GM18858 (cell line): ENCODE measurements around the gene NFATC1.
A peak's percentile ranks its signal among the peaks of the same experiment; 100 is the strongest.

ENCODE experiments used
- ATAC-seq: cut with Tn5 transposase; IDR thresholded peaks from one replicate; pipeline ENCODE4 v1.9.1; 2021; ENCODE audit not compliant: unreplicated experiment

Gene NFATC1

DNA sequence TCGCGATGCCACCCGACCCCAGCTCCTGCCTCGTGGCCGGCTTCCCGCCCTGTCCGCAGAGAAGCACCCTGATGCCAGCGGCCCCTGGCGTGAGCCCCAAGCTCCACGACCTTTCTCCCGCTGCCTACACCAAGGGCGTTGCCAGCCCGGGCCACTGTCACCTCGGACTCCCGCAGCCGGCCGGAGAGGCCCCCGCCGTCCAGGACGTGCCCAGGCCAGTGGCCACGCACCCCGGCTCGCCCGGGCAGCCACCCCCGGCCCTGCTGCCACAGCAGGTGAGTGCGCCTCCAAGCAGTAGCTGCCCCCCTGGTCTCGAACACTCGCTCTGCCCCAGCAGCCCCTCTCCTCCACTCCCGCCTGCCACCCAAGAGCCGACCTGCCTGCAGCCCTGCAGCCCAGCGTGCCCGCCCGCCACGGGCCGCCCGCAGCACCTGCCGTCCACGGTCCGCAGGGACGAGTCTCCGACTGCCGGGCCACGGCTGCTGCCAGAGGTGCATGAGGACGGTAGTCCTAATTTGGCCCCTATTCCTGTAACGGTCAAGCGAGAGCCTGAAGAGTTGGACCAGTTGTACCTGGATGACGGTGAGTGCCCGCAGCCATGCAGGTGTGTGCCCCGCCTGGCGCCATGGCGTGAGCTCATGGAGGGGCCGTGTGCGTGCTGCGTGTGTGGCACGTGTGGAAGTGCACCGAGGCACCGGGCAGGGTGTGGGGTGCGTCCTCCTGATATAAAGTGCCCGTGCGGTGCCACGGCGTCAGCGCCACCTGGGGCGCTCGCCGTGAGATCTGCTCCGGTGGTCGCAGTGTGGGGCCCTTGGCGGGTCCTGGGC, 90.8 kb downstream of the NFATC1 start:
- no peak for ATAC-seq

- no peak for ATAC-seq
These were observed 91.6 kb downstream of the NFATC1 start for GRCh38 chr18:79487183-79487800.

- ATAC-seq: no peak
These were observed 92.1 kb downstream of the NFATC1 start for GRCh38 chr18:79487801-79488201.

DNA sequence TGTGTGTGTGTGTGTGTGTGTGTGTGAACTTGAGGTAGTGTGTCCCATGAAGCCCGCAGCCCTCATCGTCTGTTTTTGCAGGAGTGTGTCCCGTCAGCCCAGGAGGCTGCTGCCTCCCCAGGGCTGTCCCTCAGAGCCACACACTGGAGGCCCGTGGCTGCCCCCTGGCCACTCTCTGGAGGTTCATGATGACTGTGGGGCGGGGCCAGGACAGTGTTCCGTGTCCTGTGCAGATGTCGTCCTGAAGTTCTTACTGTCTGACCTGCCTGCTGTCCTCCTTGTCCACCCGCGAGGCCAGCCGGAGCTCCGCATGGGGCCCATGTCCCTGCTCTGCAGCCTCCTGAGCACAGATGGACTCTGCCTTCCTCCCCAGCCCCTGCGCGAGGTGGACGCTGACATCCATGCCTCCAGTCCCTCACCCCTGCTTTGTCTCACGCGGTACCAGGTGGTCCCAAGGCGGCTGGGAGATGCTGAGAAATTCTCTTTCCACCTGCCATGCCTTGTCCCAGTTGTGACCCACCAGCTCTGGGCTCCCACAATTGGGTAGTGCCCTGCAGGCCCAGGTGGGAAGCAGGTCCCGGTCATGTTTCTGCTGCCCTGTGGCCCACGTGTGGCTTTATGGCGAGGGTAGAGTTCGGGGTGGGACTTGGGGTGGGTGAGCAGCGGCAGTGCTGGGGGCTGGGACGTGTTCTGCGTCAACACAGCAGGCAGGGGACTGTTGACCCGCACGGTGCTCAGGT, 92.8 kb downstream of the NFATC1 start:
- no peak for ATAC-seq

DNA sequence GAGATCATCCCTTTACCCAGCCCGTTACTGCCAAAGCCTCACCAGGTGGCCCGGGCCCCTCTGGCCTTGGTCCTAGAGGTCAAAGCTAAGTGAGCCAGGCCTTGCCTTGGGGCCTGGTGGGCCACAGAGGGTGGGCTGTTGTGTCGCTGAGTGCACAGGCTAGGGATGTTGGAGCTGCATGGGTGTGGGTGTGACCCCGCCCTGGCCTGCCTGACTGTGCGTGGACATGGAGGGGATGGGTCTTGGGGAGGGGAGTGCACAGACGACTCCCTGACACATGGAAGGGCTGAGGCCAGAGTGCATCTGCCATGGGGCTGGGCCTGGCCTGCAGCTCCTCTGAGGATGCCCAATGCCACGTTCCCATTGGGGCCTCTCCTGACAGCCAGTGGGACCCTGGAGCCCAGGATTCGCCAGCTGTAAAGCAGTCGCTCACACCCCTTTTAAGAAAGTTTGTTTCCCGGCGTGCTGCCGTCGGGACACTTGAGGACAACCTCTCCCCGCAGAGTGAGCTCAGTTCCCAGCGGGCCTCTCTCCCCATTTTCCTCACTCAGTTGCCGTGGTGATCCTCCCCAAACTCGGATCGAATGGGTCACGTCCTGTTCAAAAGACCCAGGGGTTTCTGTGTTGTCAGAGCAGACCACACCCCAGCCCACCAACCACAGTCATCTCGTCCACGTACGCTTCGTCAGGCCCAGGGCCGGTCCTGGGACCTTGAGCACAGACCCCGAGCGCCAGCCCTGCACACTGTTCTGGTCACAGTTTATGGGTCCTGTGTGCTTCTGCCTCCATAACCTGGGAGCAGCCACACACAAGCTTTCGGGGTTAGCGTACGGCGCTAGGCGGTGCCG, 93.5 kb downstream of the NFATC1 start:
- ATAC-seq: no peak

- no peak for ATAC-seq
These were observed 94.3 kb downstream of the NFATC1 start for GRCh38 chr18:79489899-79490625.

- no peak for ATAC-seq
These were observed 94.9 kb downstream of the NFATC1 start for GRCh38 chr18:79490626-79491041.

GRCh38 chr18:79491081-79491551, 95.4 kb downstream of the NFATC1 start:
- no peak for ATAC-seq

DNA sequence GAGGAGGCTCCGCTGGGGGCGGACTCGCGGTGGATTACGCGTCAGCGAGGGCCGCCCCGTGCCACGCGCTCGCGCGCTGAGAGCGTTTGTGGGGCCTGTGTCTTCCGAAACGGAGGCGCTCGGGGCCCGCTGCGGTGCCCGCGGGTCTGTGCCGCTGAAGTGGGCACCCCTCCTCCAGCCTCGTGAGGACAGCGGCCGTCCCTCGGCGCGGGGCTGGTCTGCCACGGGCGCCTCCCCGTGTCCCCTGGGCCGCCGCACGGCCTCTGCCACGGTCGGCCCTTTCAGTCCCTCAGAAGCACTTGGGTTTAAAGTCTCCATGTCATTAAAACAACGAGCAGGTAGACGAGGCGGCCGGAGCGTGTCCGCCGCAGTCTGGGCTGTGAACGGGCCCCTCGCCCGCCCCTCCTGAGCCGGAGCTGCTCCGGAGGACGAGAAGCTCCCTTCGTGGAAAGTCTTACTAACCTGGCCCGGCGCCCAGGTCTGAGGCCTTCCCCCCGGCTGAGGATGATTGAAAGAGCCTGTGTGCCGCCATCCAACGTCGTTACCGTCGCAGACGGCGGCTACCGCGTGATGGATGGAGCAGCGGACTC, 97.6 kb downstream of the NFATC1 start:
- ATAC-seq: no peak

DNA sequence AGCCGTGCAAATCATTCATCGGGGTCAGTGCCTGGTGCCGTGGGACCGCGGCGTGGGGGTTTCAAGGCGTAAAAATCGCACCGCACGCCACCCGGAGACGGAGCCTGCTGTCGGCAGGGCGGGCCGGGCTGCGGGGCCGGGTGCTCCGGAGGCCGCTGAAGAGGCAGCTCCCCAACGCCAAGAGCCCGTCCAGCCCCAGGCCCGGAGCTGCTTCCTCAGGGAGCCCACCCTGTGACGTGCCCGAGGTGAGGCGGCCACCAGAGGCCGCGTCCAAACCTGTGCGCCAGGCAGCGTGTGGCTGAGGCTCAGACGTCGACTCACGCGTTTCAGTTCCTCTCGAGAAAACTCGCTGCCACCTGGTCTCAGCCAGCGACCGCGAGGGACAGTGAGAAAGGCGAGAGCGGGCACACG, 98.1 kb downstream of the NFATC1 start:
- ATAC-seq: no peak

- no peak for ATAC-seq
These were observed 99.2 kb downstream of the NFATC1 start for GRCh38 chr18:79494936-79495335.

DNA sequence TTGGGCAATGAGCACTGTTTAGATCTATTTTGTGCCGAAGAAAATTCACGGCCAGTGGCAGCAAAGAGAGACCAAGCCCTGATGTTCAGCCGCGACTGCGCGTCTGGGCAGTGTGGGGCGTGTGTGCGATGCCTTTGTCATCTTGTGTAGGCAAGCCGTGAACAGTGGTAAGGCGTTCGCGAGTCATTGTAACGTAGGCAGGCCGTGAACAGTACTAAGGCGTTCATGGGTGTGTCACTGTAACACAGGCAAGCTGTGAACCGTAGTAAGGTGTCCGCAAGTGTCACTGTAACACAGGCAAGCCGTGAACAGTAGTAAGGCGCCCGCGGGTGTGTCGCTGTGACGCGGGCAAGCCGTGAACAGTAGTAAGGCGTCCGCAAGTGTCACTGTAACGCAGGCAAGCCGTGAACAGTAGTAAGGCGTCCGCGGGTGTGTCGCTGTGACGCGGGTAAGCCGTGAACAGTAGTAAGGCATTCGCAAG, 99.9 kb downstream of the NFATC1 start:
- ATAC-seq: no peak

DNA sequence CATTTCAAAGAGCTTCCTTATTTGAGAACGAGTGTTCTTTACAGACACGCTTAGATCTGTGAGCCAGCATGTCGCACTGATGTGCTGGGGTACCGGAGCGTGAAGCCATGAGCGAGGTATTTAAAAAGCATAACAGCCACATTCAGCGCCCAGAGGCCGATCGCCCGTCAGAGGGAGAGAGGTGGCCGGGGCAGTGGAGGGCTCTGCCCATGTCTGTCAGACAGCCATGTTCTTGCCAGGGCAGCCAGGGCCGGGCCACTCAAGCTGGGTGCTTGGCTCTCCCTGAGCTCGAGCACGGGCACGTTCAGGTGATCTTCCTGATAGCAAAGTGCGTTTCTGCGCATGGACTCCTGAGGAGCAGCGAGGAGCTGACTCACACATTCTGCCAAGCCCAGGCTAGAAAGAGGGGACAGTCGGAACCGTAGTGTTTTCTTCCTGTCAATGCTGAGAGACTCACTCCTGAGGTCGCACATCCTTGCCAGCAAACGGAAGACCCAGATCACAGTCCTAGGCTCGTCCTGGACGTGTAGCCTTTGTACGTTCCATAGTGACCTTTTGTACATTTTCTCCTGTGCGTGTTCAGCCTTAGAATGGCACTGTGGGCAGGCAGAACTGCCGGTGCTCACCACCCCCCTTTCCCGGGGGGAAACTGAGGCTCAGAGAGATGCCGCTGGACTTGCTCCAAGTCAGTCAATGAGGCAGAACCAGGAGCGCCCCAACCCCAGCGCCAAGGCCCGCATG, 100.7 kb downstream of the NFATC1 start:
- no peak for ATAC-seq

DNA sequence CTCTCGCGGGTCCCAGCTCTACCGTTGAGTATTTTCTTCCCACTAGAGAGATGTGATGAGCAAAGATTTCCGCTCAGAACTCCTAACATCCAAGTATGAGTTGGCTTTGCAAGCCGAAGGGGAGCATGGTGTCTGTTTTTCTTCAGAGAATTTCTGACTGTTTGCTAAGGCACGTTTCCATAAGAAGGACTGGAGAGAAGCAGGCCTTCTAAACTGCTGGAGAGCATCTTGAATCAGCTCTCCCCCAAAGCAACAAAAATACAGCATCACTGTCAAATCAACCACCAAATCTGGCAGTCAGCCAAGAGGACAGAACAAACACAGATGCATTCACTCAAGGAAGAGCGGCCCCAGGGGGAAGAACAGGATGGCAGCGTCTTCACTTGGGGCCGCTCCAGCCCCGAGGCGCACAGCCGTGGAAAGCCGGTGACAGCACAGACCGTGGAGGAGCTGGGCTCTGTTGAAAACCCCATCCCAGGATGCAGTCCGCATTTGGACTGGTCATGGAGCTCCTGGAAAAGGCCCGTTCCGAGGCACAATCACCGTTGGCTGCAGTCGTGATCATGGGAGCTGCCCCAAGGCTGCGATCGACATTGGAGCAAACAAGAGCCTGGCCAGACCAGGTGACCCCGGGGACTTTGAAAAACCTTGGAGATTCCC, 101.4 kb downstream of the NFATC1 start:
- ATAC-seq: no peak

DNA sequence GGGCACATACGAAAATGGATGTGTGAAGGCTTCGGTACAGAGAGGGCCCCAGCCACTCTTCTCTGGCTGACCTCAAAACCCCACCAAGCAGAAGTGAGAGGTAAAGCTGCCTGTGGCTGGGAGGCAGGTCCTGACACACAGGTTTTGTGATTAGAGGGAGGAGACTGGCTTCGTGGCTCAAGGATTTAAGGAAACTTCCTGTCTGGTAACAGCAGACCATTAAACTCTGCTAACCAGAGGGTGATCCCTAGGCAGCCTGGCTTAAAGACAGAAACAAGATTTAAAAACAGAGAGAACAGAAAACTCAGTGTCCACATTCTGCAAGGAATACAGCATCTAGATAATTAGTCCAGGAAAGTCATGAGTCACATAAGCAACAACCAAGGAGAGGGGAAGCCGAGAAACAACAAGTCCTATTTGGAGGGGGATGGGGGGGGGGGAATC, 101.9 kb downstream of the NFATC1 start:
- peak; percentile 61 for ATAC-seq

DNA sequence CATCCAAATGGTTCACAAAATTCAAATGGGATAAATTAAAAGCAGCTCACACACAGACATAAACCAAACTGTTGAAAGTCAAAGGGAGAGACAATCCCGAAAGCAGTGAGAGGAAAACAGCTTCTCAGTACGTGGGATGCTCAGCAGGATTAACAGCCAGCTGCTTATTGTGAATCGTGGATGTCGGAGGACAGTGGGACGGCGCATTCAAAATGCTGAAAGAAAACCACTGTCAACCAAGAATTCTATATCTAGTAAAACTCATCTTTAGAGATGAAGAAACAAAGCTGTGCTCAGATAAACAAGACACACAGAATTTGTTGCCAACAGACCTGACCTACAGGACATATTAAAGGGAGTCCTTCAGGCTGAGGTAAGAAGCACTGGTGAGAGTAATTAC, 102.9 kb downstream of the NFATC1 start:
- no peak for ATAC-seq

DNA sequence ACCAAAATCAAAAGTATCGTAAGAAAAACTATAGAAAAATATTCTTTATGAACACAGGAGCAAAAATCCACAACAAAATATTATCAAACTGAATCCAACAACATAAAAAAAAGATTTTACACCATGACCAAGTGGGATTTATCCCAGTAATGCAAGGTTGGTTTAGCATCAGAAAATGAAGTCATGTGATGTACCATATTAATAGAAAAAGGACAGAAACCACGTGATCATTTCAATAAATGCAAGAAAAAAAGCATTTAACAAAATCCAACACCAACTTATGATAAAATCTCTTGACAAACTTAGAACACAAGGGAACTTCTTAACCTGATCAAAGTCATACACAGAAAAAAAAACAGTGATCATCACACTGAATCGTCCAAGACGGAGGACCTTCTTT, 105.3 kb downstream of the NFATC1 start:
- ATAC-seq: no peak

GRCh38 chr18:79502782-79503181, 107.1 kb downstream of the NFATC1 start:
- no peak for ATAC-seq
